Esophagus muscularis mucosa (tissue), 4 donors: ENCODE results near the gene DISC1.

Experiments used
- CTCF ChIP-seq, 3 experiments: fragments of 200-600 bp in 2 of 3; fragments of 450-650 bp in 1 of 3; sonication (generic) in 2 of 3; IDR thresholded peaks; one replicate each; pipeline ENCODE4 v1.5.1; 2017 to 2019; ENCODE audit warnings: antibody characterized with exemption in 3 of 3, mild to moderate bottlenecking in 2 of 3, moderate library complexity in 1 of 3
- EP300 ChIP-seq: sonication (generic); formaldehyde crosslinking; IDR thresholded peaks from one replicate; pipeline ENCODE4 v1.6.1; 2017; ENCODE audit warnings: antibody characterized with exemption
- POLR2A ChIP-seq: fragments of 450-650 bp; IDR thresholded peaks from one replicate; pipeline ENCODE4 v1.6.1; 2017; ENCODE audit warnings: antibody characterized with exemption, moderate library complexity, mild to moderate bottlenecking, low read depth
- POLR2AphosphoS5 ChIP-seq, 2 donors: sonication (generic); formaldehyde crosslinking; IDR thresholded peaks; one replicate each; pipeline ENCODE4 v1.6.1; 2017; ENCODE audit warnings: antibody characterized with exemption in 2 of 2

DNA sequence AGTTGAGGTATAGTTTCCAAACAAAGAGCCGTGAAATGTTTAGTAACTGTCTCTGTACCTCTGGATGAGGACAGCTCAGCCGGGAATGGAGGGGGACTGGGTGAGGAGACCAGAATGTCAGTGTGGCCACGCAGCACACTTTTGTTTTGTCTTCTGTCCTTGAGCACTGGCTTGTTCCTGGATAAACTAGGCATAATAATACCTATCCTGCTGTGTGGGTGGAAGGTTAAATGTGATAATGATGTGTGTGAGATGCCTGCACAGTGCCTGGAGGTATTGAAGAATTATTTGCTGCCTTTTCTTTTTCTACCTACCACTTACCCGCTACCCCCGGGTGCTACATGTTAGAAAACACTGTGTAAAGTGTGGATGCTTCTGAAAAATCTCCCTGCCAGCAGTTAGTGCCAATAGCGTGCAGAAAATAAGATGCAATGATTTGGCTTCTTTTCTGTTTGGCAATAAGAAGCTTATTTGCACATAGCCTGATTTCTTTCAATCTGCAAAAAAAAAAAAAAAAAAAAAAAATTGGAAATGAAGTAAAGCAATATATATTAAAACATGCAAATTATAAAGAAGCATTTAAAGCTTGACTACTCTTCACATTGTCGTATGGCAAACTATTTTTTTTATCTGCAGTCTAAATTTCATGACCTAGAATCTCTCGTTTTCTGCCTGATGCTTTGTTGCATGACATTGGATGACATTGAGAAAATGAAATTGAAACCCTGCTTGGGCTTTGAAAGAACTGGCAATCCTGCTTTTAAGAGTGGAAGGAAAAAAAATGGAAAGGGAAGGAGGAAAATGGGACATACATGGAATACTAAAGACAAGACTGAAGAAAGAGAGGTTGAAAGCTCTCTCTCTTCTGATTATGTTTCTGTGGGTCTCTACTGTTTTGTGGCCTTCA lies 89.5 kb downstream of the DISC1 start:
- TF ChIP-seq CTCF (IDR thresholded peaks at IDR 0.05), result no peak
- TF ChIP-seq POLR2AphosphoS5 (IDR thresholded peaks at IDR 0.05), result no peak
- TF ChIP-seq EP300, result no peak
- TF ChIP-seq POLR2A, result no peak
